Measurements from ENCODE around the gene OCSTAMP.

Gene OCSTAMP

GRCh38 chr20:46509523-46509922 lies 40.9 kb downstream of the OCSTAMP start:
- no peak for DNase-seq

GRCh38 chr20:46507760-46508407 lies 42.6 kb downstream of the OCSTAMP start:
- DNase-seq = no peak

GRCh38 chr20:46505506-46505905 lies 44.9 kb downstream of the OCSTAMP start:
- no peak for DNase-seq

- DNase-seq = no peak
Measured at GRCh38 chr20:46501961-46502360, 48.5 kb downstream of the OCSTAMP start.

GRCh38 chr20:46501337-46501942 lies 49.0 kb downstream of the OCSTAMP start:
- DNase-seq = no peak

GRCh38 chr20:46494077-46494476 lies 56.4 kb downstream of the OCSTAMP start:
- no peak for DNase-seq

GRCh38 chr20:46491354-46491753 lies 59.1 kb downstream of the OCSTAMP start:
- DNase-seq = no peak
